Measurements from ENCODE around the gene SPDYE1. TPM values are rescaled to one million over a fixed set of nuclear protein-coding genes. Genes with fewer than 3 reads are reported as not detected.
"Not testable (repeated sequence)": the region's sequence is repeated elsewhere in the genome, so short reads cannot be mapped to it uniquely, and the experiment has no call there.

Gene SPDYE1
- total RNA-seq, 1 donor from 2014 or later = not detected

DNA sequence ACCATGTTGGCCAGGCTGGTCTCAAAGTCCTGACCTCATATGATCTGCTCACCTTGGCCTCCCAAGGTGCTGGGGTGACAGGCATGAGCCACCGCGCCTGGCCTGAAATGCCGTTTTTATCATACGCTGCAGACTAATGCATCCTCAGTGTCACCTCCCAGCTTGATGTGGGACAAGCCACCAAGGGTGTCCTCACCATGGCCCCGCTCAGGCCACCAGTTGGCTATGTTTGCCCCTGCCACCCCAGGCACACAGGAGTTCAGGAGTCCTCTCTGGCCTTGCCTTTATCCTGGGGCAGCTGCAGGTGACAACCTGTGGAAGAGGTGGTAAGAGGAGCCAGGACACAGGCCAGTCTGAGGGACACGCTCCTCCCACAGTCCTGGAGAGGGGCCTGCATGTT lies 3.0 kb upstream of the SPDYE1 start:
- not testable (repeated sequence) for DNase-seq

DNA sequence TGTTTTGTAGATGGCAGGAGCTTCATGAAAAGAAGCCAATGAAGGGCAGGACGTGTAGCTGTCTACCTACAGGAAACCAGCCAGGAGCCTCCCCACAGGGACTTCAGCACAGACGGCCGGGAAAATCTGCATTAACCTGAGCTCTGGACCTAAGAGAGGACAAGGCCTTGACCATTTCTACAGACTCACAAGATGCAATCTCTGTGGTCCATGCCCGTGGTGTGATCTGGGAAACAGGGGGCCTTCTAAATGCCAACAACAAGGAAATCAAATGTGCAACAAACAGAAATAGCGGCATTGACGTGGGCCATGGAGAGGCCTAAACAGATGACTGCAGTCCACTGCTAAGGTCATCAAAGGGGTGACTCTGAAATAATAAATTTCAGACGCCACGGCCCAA lies 14.4 kb downstream of the SPDYE1 start:
- not testable (repeated sequence) for DNase-seq

DNA sequence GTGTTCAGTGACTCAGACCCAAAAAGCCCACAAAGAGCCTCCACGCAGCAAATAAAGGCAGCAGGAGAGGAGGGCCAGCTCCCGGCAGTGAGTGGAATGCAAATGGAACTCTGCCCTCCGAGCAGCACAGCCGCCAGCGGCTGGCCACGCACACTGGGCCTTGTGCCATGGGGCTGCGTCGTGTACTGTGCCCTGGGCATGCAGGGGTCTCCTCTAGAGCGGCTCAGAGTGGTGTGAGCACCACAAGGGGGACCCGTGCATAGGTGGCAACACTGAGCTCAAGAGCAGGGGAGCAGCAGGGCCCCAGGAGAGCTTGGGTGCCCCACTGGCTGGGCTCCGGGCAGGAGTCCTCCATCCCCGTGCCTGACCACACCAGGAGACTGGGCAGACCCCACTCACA lies 17.4 kb downstream of the SPDYE1 start:
- not testable (repeated sequence) for DNase-seq

DNA sequence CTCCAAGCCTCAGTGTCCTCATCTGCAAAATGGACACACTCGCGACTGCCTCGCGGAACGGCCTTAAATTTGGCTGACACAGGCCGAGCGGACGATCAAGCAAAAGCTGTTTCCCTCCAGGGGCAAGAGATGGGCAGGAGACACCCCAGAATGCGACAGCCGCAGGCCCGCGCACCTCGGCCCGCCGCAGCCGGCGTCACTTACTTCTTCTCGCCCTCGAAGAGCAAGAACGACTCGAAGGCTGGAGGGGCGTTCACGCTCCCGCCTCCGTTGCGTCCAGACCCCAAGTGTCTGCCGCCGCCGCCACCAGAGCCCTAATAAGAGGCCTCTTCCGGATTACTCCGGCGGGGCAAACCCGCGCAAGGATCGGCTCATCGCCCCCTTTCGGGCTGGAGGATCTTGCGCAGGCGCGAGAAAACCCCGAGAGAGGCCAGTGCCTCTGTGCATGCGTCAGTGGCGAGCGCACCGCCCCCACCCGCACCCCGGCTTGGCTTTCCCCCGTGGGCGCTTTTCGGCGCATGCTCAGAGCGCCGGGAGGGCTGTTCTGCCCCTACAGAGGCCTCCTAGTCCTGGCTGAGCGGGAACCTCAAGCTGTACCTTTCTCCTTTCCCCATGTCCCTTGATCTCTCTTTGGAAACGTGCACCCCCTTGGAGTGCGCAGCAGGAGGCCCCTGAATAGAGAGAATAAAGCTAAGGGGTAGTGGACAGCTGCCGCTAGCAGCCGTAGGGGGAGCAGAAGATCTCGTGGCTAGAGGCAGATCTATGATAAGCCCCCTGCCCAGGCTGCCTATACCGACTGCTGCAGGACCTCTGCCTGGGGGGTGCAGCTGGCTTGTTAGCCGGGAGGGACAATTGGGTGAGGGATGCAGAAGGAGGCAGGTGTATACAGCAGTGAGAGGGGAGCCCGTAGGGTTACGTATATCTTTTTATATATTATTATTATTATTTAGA lies 21.4 kb downstream of the SPDYE1 start:
- peak; percentile 95 for DNase-seq

DNA sequence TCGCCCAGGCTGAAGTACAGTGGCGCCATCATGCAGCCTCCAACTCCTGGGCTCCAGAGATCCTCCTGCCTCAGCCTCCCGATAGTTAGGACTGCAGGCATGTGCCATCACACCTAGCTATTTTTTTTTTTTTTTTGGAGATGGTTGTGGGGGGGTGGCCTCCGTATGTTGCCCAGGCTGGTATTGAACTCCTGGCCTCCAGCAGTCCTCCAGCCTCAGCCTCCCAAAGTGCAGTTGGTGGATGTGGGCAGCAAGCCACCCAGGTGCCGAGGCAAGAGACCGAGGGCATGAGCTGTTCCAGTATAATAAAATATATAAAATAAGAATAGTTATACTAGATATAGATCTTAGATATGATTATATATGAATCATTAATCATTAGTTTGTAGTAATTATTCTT lies 22.1 kb downstream of the SPDYE1 start:
- not testable (repeated sequence) for DNase-seq

GRCh38 chr7:44022069-44022468 lies 24.4 kb downstream of the SPDYE1 start:
- DNase-seq = not testable (repeated sequence)

GRCh38 chr7:44022796-44023467 lies 25.2 kb downstream of the SPDYE1 start:
- DNase-seq = not testable (repeated sequence)

DNA sequence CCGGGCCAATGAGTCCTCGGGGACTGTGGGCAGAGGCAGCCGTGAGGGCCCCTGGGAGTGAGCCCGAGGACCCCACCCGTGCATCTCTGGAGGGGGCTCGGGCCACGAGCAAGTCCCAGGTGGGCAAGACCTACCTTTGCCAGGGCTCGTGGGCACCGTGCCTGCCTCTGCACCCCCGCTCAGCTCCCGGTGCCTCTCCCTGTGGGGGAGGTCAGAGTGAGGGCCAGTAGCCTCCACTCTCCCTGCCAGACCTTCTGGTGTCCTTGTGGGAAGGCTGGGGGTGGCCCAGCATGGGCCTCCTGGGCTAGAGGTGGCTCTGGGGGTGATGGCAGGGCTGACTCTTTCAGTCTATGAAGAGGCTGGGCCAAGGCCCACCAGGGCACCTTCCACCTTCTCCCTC lies 31.7 kb downstream of the SPDYE1 start:
- not testable (repeated sequence) for DNase-seq

DNA sequence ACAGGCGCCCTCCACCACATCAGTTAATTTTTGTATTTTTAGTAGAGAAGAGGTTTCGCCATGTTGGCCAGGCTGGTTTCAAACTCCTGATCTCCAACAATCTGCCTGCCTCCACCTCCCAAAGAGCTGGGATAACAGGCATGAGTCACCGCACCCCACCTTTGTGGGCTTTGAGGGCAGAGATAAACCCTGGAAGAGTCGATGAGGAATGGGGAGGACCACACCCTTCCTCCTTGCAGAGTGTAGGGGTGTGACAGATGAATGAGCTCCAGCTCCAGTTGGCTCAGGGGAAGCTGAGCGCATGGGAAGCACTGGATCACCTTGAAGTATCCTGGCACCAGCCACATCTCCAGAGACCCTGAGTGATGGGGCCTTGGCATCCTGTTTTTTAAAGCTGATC lies 32.3 kb downstream of the SPDYE1 start:
- DNase-seq = not testable (repeated sequence)

GRCh38 chr7:44031319-44031718 lies 33.6 kb downstream of the SPDYE1 start:
- DNase-seq = not testable (repeated sequence)

DNA sequence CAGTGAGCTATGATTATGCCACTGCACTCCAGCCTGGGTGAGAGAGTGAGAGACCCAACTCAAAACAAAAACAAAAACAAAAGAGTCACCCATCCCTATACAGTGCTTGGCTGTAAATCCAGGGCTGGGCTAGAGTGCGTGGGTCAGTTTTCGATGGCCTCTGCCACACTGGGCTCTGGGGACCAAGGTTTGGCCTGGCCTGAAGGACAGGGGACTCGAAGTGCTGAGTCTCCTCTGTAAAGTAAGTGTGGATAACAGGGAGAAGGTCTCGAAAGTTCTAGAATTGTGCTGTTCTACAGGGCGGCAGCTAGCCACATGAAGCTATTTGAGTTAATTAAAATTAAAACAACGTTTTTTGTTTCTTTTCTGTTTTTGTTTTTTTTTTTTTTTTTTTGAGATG lies 34.3 kb downstream of the SPDYE1 start:
- DNase-seq = not testable (repeated sequence)

DNA sequence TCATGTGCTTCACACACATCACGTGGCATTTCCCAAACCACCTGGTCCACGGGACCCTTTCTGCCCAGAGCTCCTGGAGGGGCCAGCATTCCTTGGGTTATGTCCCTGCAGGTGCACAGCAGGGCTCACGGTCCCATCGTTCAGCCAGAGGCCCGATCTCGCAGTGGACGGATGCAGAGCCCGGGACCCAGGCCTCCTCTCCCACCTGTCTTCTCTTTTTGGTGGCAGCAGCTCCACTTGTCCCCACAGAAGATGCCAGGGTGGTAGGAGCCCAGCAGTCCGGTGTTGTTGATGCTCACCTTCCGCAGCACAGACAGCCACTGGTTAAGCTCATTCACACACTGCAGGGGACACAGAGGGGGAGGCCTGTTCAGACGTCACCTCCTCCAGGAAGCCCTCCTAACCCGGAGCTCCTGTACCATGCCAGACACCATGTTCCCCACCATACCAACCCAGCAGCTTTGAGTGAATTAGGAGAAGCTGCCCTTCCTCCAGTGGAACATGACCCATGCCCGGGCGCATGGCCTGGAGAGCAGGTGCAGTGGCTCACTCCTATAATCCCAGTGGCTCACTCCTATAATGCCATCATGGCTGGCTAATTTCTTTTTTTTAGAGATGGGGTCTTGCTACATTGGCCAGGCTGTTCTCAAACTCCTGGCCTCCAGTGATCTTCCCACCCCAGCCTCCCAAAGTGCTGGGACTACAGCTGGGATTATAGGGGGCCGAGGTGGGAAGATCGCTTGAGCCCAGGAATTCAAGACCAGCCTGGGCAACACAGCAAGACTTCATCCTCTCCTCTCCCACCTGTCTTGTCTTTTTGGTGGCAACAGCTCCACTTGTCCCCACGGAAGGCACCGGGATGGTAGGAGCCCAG lies 36.5 kb downstream of the SPDYE1 start:
- not testable (repeated sequence) for DNase-seq

DNA sequence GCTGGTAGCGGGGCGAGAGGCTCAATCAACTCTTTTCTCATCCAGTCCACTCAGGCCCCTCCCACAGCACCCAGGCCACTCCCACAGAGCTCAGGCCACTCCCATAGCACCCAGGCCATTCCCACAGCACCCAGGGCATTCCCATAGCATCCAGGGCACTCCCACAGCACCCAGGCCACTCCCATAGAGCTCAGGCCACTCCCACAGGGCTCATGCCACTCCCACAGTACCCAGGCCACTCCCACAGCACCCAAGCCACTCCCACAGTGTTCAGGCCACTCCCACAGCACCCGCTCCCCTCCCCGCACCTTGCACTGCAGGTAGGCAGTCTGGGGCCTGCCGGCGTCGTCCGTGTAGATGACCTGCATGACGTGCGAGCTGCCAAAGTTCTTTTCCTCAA lies 38.7 kb downstream of the SPDYE1 start:
- DNase-seq = peak; percentile 37

DNA sequence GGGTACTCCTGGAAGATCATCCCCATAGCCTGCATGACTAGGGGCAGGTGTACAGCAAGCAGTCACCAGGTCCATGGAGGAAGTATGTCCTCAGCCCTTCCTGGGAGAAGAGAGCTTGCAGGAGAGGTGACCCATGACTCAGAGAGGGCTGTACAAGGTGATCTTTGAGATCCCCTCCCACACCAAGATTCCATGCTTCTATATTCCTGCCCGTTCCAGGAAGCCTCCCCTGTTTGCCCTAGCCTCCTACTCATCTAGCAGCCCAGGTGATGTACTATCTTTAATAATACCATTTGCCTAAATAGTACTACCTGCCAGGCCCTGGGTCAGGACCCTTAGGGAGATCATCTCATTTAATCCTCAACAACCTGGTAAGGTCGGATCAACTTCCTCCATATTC lies 40.3 kb downstream of the SPDYE1 start:
- DNase-seq = not testable (repeated sequence)

- not testable (repeated sequence) for DNase-seq
These were observed 40.9 kb downstream of the SPDYE1 start for GRCh38 chr7:44038553-44038952.

DNA sequence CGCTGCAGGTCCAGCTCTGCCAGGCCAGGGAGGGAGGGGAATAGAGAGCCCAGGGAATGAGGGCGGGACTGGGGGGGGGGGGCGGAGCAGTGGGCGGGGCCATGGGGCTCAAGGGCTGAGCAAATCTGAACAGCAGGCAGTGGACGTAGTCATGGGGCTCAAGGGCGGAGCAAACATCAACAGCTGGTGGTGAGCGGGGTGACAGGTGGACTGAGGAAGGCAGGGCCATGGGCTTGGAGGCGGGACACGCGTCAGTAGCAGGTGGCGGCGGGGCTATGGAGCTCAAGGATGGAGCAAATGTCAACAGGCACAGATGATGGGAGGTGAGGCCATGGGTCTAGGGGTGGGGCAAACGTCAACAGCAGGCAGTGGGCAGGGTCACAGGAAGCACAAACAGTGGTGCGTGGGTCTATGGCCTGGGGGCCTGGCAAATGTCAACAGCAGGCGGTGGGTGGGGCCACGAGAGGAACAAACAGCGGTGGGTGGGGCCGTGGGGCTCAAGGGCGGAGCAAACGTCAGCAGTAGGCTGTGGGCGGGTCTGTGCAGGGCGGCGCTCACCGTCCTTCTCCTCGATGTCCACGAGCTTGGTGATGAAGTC lies 41.4 kb downstream of the SPDYE1 start:
- DNase-seq = peak; percentile 53

DNA sequence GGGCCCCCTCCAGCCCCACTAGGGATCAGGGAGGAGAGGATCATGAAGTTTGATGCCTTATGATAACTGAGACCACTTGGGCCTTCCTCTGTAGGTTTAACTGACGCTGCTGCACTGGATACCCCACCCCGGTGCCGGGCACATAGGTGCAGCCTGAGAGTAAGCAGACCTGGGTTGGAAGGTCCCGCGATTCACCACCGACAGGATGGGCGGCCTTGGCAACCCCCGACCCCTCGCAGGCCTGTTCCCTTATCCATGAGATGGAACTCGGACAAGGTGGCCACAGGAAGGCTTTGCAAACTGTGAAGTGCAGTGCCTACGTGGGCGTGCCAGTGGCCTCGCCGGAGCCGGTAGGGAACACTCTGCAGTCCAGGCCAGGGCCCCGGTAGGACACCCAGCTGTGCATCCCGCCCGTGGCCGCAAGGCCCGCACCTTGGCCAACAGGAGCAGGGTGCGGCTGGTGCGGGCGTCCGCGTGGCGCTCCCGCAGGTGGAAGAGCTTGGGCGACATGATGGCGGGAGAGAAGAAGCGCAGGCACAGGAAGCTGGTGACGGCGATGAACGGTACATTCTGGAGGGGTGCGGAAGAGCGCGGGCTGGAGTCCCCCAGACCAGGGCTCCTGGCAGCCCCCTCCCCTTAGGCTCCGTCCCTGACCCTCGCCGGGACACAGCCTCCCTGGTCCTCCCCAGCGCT lies 42.2 kb downstream of the SPDYE1 start:
- DNase-seq = not testable (repeated sequence)

- DNase-seq = not testable (repeated sequence)
These were observed 42.8 kb downstream of the SPDYE1 start for GRCh38 chr7:44040493-44040891.

- DNase-seq = no peak
These were observed 44.5 kb downstream of the SPDYE1 start for GRCh38 chr7:44042221-44042620.

DNA sequence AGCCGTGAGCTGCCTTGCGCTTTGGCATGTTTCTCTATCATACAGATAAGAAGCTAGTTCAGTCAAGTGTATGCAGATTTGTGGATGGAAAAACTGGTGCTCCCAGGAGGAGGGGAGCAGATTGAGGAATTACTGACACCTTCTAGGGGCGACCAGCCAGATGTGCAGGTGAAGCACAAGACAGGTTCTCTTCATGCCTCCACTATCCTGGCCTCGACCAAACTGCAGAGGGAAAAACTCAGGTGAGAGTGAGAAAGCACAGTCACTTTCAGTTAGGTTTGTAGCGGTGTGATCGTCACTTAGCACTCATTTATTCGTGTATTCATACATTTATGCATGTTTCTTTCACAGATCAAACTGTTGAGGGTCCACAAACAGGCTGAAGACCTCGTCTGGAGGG lies 46.2 kb downstream of the SPDYE1 start:
- no peak for DNase-seq
